PC-9 (cell line): ENCODE data around the gene PTPN1. TPM values are rescaled to one million over a fixed set of nuclear protein-coding genes. Genes with fewer than 3 reads are reported as not detected.
A peak's percentile ranks its signal among the peaks of the same experiment; 100 is the strongest.

ENCODE experiments used
- BruUV-seq: library from RNA; stranded (reverse); fragments of 400-500 nt; replicated peaks from 2 replicates; lab custom pipeline; 2021; lab: Mats Ljungman, UMichigan
- CTCF ChIA-PET: fragments of 300-600 bp; sonication (Branson Sonifier 250); formaldehyde crosslinking; loops from one replicate; lab custom pipeline; 2022; ENCODE audit warnings: antibody characterized with exemption; lab: Charles Lee
- POLR2A ChIA-PET: fragments of 300-600 bp; sonication (Branson Sonifier 250); formaldehyde crosslinking; loops from one replicate; lab custom pipeline; 2022; ENCODE audit warnings: antibody characterized with exemption; ENCODE audit not compliant: unreplicated experiment; lab: Charles Lee
- DNase-seq, 2 experiments: peaks; one replicate each; pipeline versions ENCODE4 v3.0.0 to v3.0.0-alpha.2; 2015 to 2022; ENCODE audit warnings: mixed read lengths in 1 of 2
- H2AFZ ChIP-seq: fragments of 200-600 bp; sonication (generic); 2 replicates; pipeline ENCODE4 v1.8.1; 2017; ENCODE audit warnings: antibody characterized with exemption
- H3F3A ChIP-seq: fragments of 200-600 bp; sonication (generic); 2 replicates; pipeline ENCODE4 v1.8.1; 2017; ENCODE audit warnings: antibody characterized with exemption, mild to moderate bottlenecking, low read depth; ENCODE audit not compliant: insufficient read depth
- H3K27ac ChIP-seq: fragments of 200-600 bp; sonication (generic); 2 replicates; pipeline ENCODE4 v1.6.1; 2016; ENCODE audit warnings: mixed run types
- H3K27me3 ChIP-seq: fragments of 200-600 bp; sonication (generic); 2 replicates; pipeline ENCODE4 v1.6.1; 2016; ENCODE audit warnings: low read depth, mixed run types; ENCODE audit not compliant: insufficient read depth
- H3K36me3 ChIP-seq: fragments of 200-600 bp; sonication (generic); 2 replicates; pipeline ENCODE4 v1.6.1; 2016; ENCODE audit warnings: low read depth, mixed run types
- H3K4me1 ChIP-seq: fragments of 200-600 bp; sonication (generic); replicated peaks from 2 replicates; pipeline ENCODE4 v1.6.1; 2016; ENCODE audit warnings: mixed run types; ENCODE audit not compliant: insufficient read depth
- H3K4me2 ChIP-seq: fragments of 200-600 bp; sonication (generic); 2 replicates; pipeline ENCODE4 v1.6.1; 2017; ENCODE audit warnings: mixed run types
- H3K4me3 ChIP-seq: fragments of 200-600 bp; sonication (generic); 2 replicates; pipeline ENCODE4 v1.6.1; 2016; ENCODE audit warnings: mixed run types
- H3K79me2 ChIP-seq: fragments of 200-600 bp; sonication (generic); 2 replicates; pipeline ENCODE4 v1.6.1; 2017; ENCODE audit warnings: low read depth, mixed run types
- H3K9me2 ChIP-seq: fragments of 200-600 bp; sonication (generic); 2 replicates; pipeline ENCODE4 v1.8.1; 2017; ENCODE audit warnings: mild to moderate bottlenecking; ENCODE audit not compliant: insufficient read depth
- H3K9me3 ChIP-seq: fragments of 200-600 bp; sonication (generic); 2 replicates; pipeline ENCODE4 v1.8.1; 2016; ENCODE audit warnings: low read depth; ENCODE audit not compliant: insufficient read depth
- H4K20me1 ChIP-seq: fragments of 200-600 bp; sonication (generic); 2 replicates; pipeline ENCODE4 v1.8.1; 2017; ENCODE audit not compliant: insufficient read depth
- CTCF ChIP-seq: fragments of 200-600 bp; sonication (generic); conservative IDR thresholded peaks from 2 replicates; pipeline ENCODE4 v1.6.1; 2017; ENCODE audit warnings: mixed run types, antibody characterized with exemption, mild to moderate bottlenecking, moderate library complexity
- EZH2 ChIP-seq: fragments of 200-600 bp; sonication (generic); IDR thresholded peaks from 2 replicates; pipeline ENCODE4 v1.8.0; 2017; ENCODE audit warnings: antibody characterized with exemption, low read depth
- intact Hi-C: fragments of 100-400 bp; cut with micrococcal nuclease; formaldehyde crosslinking; loops from one replicate; pipeline ENCODE4 v1.10.0; 2022; ENCODE audit not compliant: unreplicated experiment
- total RNA-seq: library from RNA; stranded (reverse); gene quantifications from 2 replicates; pipeline ENCODE4 v1.2.3, GENCODE V29; 2021

The PTPN1 gene
- total RNA-seq, 1 experiment from 2014 or later: 59.8 TPM

- Histone ChIP-seq H3K27ac (no peak overlapping the region), H3K4me3 (no peak overlapping the region), H3K4me1 (peaks cover 45% of the 10 kb centered on the region), H3F3A (peaks cover 31% of the 10 kb centered on the region), H3K27me3 (no peaks in the 10 kb centered on the region), H3K9me2 (no peaks in the 10 kb centered on the region), H3K36me3 (no peaks in the 10 kb centered on the region), H3K9me3 (no peaks in the 10 kb centered on the region), H4K20me1 (no peaks in the 10 kb centered on the region), H3K79me2 (no peaks in the 10 kb centered on the region), H2AFZ (no peak overlapping the region), H3K4me2 (no peak overlapping the region)
- no TSS peak for BruUV-seq
- ChIA-PET POLR2A (no interaction called here), CTCF (interaction anchor here (0.7 kb wide), 1 partner anchor 135 kb away, joined by 4 read pairs; no protein-coding TSS in a partner anchor)
- intact Hi-C loops: loop anchor here (5.0 kb wide), 1 partner anchor 35 kb away; no protein-coding TSS in a partner anchor
- DNase-seq: no peak
- TF ChIP-seq EZH2 (no peak), CTCF (no peak)
Observed at GRCh38 chr20:50627747-50628146, 117.6 kb downstream of the PTPN1 start.

- H3F3A ChIP-seq: peaks cover 37% of the 10 kb centered on the region
- no peak for TF ChIP-seq CTCF
- no peak for TF ChIP-seq EZH2
- peaks cover 45% of the 10 kb centered on the region for H3K4me1 ChIP-seq
- no peaks in the 10 kb centered on the region for H3K9me3 ChIP-seq
- intact Hi-C loops: loop anchor here (5.0 kb wide), 1 partner anchor 34 kb away; no protein-coding TSS in a partner anchor
- DNase-seq: no peak
- POLR2A ChIA-PET: no interaction called here
- no peak overlapping the region for H3K27ac ChIP-seq
- no peak overlapping the region for H2AFZ ChIP-seq
- no peaks in the 10 kb centered on the region for H3K36me3 ChIP-seq
- H3K4me3 ChIP-seq: no peak overlapping the region
- no TSS peak for BruUV-seq
- H3K27me3 ChIP-seq: no peaks in the 10 kb centered on the region
- no peaks in the 10 kb centered on the region for H4K20me1 ChIP-seq
- no peaks in the 10 kb centered on the region for H3K79me2 ChIP-seq
- no peak overlapping the region for H3K4me2 ChIP-seq
- CTCF ChIA-PET: no interaction called here
- H3K9me2 ChIP-seq: no peaks in the 10 kb centered on the region
Observed at GRCh38 chr20:50628332-50628731, 118.1 kb downstream of the PTPN1 start.

- no peak overlapping the region for H3K27ac ChIP-seq
- no peaks in the 10 kb centered on the region for H3K79me2 ChIP-seq
- H3F3A ChIP-seq: peaks cover 34% of the 10 kb centered on the region
- H3K4me2 ChIP-seq: 0 out of 2 replicates have a peak overlapping the region, but pooled peaks have one; percentile 4
- BruUV-seq: no TSS peak
- no peaks in the 10 kb centered on the region for H3K27me3 ChIP-seq
- H3K36me3 ChIP-seq: no peaks in the 10 kb centered on the region
- intact Hi-C loops: loop anchor here (5.0 kb wide), 1 partner anchor 33 kb away; no protein-coding TSS in a partner anchor
- no peak overlapping the region for H2AFZ ChIP-seq
- H3K4me1 ChIP-seq: peaks cover 41% of the 10 kb centered on the region
- no peaks in the 10 kb centered on the region for H3K9me2 ChIP-seq
- CTCF ChIA-PET: interaction anchor here (0.7 kb wide), 1 partner anchor 115 kb away, joined by 3 read pairs; no protein-coding TSS in a partner anchor
- H3K9me3 ChIP-seq: no peaks in the 10 kb centered on the region
- no peak for TF ChIP-seq EZH2
- no peak for TF ChIP-seq CTCF
- POLR2A ChIA-PET: no interaction called here
- no peak for DNase-seq
- H4K20me1 ChIP-seq: no peaks in the 10 kb centered on the region
- H3K4me3 ChIP-seq: no peak overlapping the region
Observed at GRCh38 chr20:50628853-50629669, 118.9 kb downstream of the PTPN1 start.
